Measurements from ENCODE around the gene C11orf52. TPM values are rescaled to one million over a fixed set of nuclear protein-coding genes. Genes with fewer than 3 reads are reported as not detected.

C11orf52 gene
- total and polyA plus RNA-seq, 2 of the 13 experiments (the other 11 are each of a cell fraction or from before 2014, with no cell fraction given) = 7.4 to 11.0 TPM

DNA sequence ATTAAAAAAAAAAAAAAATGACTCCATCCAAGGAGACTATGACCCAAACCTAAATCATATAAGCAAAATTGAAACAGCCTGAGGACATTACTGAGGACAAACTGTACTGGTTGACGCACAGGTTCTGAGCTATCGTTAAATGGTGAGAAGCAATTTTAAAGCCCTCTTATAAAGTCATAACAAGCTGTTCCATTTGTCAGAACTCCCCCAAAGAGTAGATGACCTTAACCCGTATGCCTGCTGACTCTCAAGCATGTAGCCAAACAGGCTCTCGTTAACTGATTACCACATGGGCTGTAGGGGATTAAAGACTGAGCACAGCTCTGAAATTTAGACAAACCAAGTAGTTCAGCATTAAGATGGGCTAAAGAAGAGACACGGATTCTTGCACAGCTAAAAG, 9.3 kb upstream of the C11orf52 start:
- ChIA-PET CTCF (ENCODE audit: low intra/inter-chr PET ratio, low total read pairs) (no interaction called here), POLR2A (no interaction called here)
- FAIRE-seq = no peak
- H4K20me1 ChIP-seq (ENCODE audit: insufficient read depth, low read length) = no peaks in the 10 kb centered on the region
- H3K36me3 ChIP-seq (replicated peaks in 1 of 2; ENCODE audit: control insufficient read depth in 1 of 2, insufficient read depth in 2 of 2, low read length in 2 of 2) = no peaks in the 10 kb centered on the region
- no peak for DNase-seq (ENCODE audit: low spot score)
- no peak overlapping the region for H3K27ac ChIP-seq (ENCODE audit: extremely low read length, insufficient read depth, low read length)
- intact Hi-C loops (cut with micrococcal nuclease; ENCODE audit: unreplicated experiment) = no loop called here
- H3K4me2 ChIP-seq (ENCODE audit: low read depth, low read length) = no peak overlapping the region
- no TSS peak for BruUV-seq (replicated peaks)
- H3K4me1 ChIP-seq (ENCODE audit: insufficient read depth, low read length) = peaks cover 35% of the 10 kb centered on the region
- no peaks in the 10 kb centered on the region; a peak in 1 of 5 replicates for H3K27me3 ChIP-seq (ENCODE audit: control insufficient read depth in 1 of 2, insufficient read depth in 2 of 2, low read length in 2 of 2)
- H3K9me3 ChIP-seq (ENCODE audit: low read length) = no peaks in the 10 kb centered on the region
- H2AFZ ChIP-seq (ENCODE audit: low read length) = no peak overlapping the region
- H3K9ac ChIP-seq (ENCODE audit: insufficient read depth, low read depth, low read length) = no peak overlapping the region
- TF ChIP-seq ZNF251 (CRISPR knock-in tag; IDR thresholded peaks at IDR 0.05) (no peak), DNMT3B (CRISPR knock-in tag; conservative IDR thresholded peaks at IDR 0.05) (no peak)
- WGBS (ENCODE audit: low lambda C conversion rate) = 69% methylated on average over 5 of the region's 5 CpGs
- no peak for ATAC-seq
- in situ Hi-C loops (cut with HindIII; ENCODE audit: extremely low pct_ligation_motif_present, low pct_unique_long_range_greater_than_20kb) = no loop called here
- no peaks in the 10 kb centered on the region for H3K79me2 ChIP-seq (ENCODE audit: insufficient read depth, low read length)
- H3K4me3 ChIP-seq (replicated peaks in 1 of 3; ENCODE audit: insufficient read depth in 1 of 3, low read depth in 2 of 3, low read length in 3 of 3) = no peak overlapping the region

DNA sequence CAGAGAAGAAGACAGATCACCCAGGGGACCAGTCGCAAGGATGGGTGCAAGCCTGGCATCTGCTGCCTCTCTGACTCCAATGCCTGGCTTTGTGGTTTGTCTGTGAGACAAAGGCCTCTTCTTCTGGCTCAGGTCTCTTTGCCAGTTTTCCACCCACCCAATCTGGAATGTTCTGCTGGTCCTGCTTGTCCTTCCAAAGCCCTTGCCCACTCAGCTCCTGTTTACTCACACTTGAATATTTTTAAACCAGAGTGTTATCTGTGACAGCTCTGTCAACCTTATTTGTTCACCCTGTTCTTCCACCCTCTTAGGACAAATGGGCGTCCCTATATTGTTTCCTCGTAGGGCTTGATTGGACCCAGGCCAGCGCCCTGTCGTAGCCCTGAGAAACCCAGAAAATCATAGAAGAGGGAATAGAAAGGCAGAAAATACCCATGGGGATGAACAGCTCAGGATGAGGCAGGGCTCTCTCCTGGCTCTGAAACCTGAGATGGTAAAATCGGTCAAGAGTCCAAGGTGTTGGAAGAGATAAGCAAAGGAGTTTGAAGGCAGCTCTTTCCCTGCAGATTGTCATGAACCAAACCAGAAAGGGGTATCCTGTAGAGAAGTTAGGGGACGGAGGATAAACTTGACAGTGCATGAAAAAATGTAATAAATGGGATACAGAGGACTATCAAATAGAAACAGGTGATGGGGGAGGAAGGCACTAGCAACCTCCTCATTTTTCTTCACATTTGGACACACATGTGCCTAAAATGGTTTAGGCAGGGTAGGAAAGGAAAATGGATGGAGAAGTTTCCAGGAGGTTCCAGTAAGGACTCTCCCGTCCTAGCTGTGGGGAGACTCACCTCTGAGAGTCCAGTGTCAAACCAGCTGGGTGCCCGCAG, 7.8 kb upstream of the C11orf52 start:
- H2AFZ ChIP-seq (ENCODE audit: low read length) = no peak overlapping the region
- DNase-seq (ENCODE audit: low spot score) = no peak
- H3K27me3 ChIP-seq (ENCODE audit: control insufficient read depth in 1 of 2, insufficient read depth in 2 of 2, low read length in 2 of 2) = no peaks in the 10 kb centered on the region; a peak in 1 of 5 replicates
- CTCF ChIA-PET (ENCODE audit: low intra/inter-chr PET ratio, low total read pairs) = no interaction called here
- POLR2A ChIA-PET = interaction anchor here (0.8 to 1.5 kb wide), 2 partner anchors 9 to 16 kb away, joined by 3 to 5 read pairs; partner anchors contain the start of gene C11orf52
- peak overlapping the region; percentile 65 for H3K4me2 ChIP-seq (ENCODE audit: low read depth, low read length)
- H3K79me2 ChIP-seq (ENCODE audit: insufficient read depth, low read length) = no peaks in the 10 kb centered on the region
- H4K20me1 ChIP-seq (ENCODE audit: insufficient read depth, low read length) = no peaks in the 10 kb centered on the region
- in situ Hi-C loops (cut with HindIII; ENCODE audit: extremely low pct_ligation_motif_present, low pct_unique_long_range_greater_than_20kb) = no loop called here
- no peak overlapping the region for H3K4me3 ChIP-seq (replicated peaks in 1 of 3; ENCODE audit: insufficient read depth in 1 of 3, low read depth in 2 of 3, low read length in 3 of 3)
- peaks cover 42% of the 10 kb centered on the region for H3K4me1 ChIP-seq (ENCODE audit: insufficient read depth, low read length)
- WGBS (ENCODE audit: low lambda C conversion rate) = 53% methylated on average over 9 of the region's 9 CpGs
- no peak for FAIRE-seq
- H3K9ac ChIP-seq (ENCODE audit: insufficient read depth, low read depth, low read length) = no peak overlapping the region
- TF ChIP-seq ZEB1 (IDR thresholded peaks at IDR 0.05; ENCODE audit: insufficient replicate concordance, low read depth) (no peak), TBX3 (IDR thresholded peaks at IDR 0.05; ENCODE audit: borderline replicate concordance) (no peak)
- no peaks in the 10 kb centered on the region for H3K36me3 ChIP-seq (replicated peaks in 1 of 2; ENCODE audit: control insufficient read depth in 1 of 2, insufficient read depth in 2 of 2, low read length in 2 of 2)
- no peaks in the 10 kb centered on the region for H3K9me3 ChIP-seq (ENCODE audit: low read length)
- BruUV-seq (replicated peaks) = no TSS peak
- no peak for ATAC-seq
- no peak overlapping the region for H3K27ac ChIP-seq (ENCODE audit: extremely low read length, insufficient read depth, low read length)
- intact Hi-C loops (cut with micrococcal nuclease; ENCODE audit: unreplicated experiment) = loop anchor here (1.0 kb wide), 1 partner anchor 32 kb away; the partner anchor contains the start of genes CFAP68 and FDXACB1
